ENCODE data around the gene TFF1.
"Not testable (repeated sequence)": the region's sequence is repeated elsewhere in the genome, so short reads cannot be mapped to it uniquely, and the experiment has no call there.

The TFF1 gene

GRCh38 chr21:42366292-42367010, at the start of gene TFF1:
TFF1 (minus strand) TSS chr21:42366535; CDS start chr21:42366495, 40 bp downstream.
- DNase-seq, result no peak

- peak; percentile 72 for DNase-seq
Observed at GRCh38 chr21:42414928-42415769, 48.8 kb upstream of the TFF1 start.

GRCh38 chr21:42414553-42414927, 48.2 kb upstream of the TFF1 start:
- no peak for DNase-seq

GRCh38 chr21:42414066-42414465, 47.7 kb upstream of the TFF1 start:
- no peak for DNase-seq

GRCh38 chr21:42413500-42413899, 47.2 kb upstream of the TFF1 start:
- DNase-seq, result no peak

GRCh38 chr21:42413093-42413492, 46.8 kb upstream of the TFF1 start:
- no peak for DNase-seq

GRCh38 chr21:42412636-42412933, 46.2 kb upstream of the TFF1 start:
- no peak for DNase-seq

- DNase-seq, result no peak
Observed at GRCh38 chr21:42411891-42412635, 45.7 kb upstream of the TFF1 start.

GRCh38 chr21:42411197-42411869, 45.0 kb upstream of the TFF1 start:
- DNase-seq, result no peak

GRCh38 chr21:42409366-42409765, 43.0 kb upstream of the TFF1 start:
- no peak for DNase-seq

GRCh38 chr21:42408718-42409117, 42.4 kb upstream of the TFF1 start:
- not testable (repeated sequence) for DNase-seq

- DNase-seq, result no peak
Observed at GRCh38 chr21:42407476-42407875, 41.1 kb upstream of the TFF1 start.

GRCh38 chr21:42406866-42407265, 40.5 kb upstream of the TFF1 start:
- no peak for DNase-seq

GRCh38 chr21:42406201-42406621, 39.9 kb upstream of the TFF1 start:
- DNase-seq, result no peak

GRCh38 chr21:42405064-42406013, 39.0 kb upstream of the TFF1 start:
- no peak for DNase-seq

GRCh38 chr21:42404539-42404938, 38.2 kb upstream of the TFF1 start:
- DNase-seq, result no peak

GRCh38 chr21:42403611-42404231, 37.4 kb upstream of the TFF1 start, which contains the start of gene UBASH3A:
UBASH3A (plus strand) TSS chr21:42403902; CDS start chr21:42403946, 44 bp downstream.
- DNase-seq, result no peak

- no peak for DNase-seq
Observed at GRCh38 chr21:42401820-42402251, 35.5 kb upstream of the TFF1 start.

- DNase-seq, result peak; percentile 33
Observed at GRCh38 chr21:42401154-42401553, 34.8 kb upstream of the TFF1 start.

GRCh38 chr21:42400525-42400924, 34.2 kb upstream of the TFF1 start:
- DNase-seq, result peak; percentile 23

GRCh38 chr21:42398436-42399028, 32.2 kb upstream of the TFF1 start:
- no peak for DNase-seq

Measured in EL (cell line).